Epithelial cell of umbilical artery (primary cell): ENCODE results near the gene ST13. TPM values are rescaled to one million over a fixed set of nuclear protein-coding genes. Genes with fewer than 3 reads are reported as not detected.

Experiments
- total RNA-seq: library from RNA; depleted of rRNA; stranded (reverse); fragments of >200 nt; gene quantifications from 2 replicates; pipeline ENCODE4 v1.2.3, GENCODE V29; 2014

Gene ST13
- total RNA-seq, result 173 and 236 TPM in 2 replicates

GRCh38 chr22:40856513-40857308 is at the start of gene ST13, which contains the start of gene XPNPEP3:
ST13 (minus strand) TSS chr22:40856639; CDS start chr22:40856540, 99 bp downstream.
XPNPEP3 (plus strand) TSS chr22:40857148; CDS start chr22:40857182, 34 bp downstream.

GRCh38 chr22:40862013-40862412 is 5.6 kb upstream of the ST13 start, which contains the start of gene DNAJB7:
DNAJB7 (minus strand) TSS chr22:40862113; CDS start chr22:40861994, 119 bp downstream.

GRCh38 chr22:40818747-40819598 is 37.5 kb downstream of the ST13 start, which contains the start of gene SLC25A17:
SLC25A17 (minus strand) TSS chr22:40819346; CDS start chr22:40819248, 98 bp downstream.

Other genes with a start within 250 kb of the ST13 start
- 14.6 and 38.8 TPM in 2 replicates for gene MRTFA, start 219.9 kb downstream of the ST13 start, total RNA-seq
- gene MCHR1, start 177.2 kb downstream of the ST13 start, total RNA-seq, result not detected in 2 replicates
- gene SLC25A17, start 37.3 kb downstream of the ST13 start, total RNA-seq, result 18.8 and 21.1 TPM in 2 replicates
- 6.2 and 6.5 TPM in 2 replicates for gene XPNPEP3, start 509 bp upstream of the ST13 start, total RNA-seq
- gene DNAJB7, start 5.5 kb upstream of the ST13 start, total RNA-seq, result not detected in 2 replicates
- gene RBX1, start 94.7 kb upstream of the ST13 start, total RNA-seq, result 85.1 and 121 TPM in 2 replicates
- 14.3 and 21.6 TPM in 2 replicates for gene EP300, start 236.0 kb upstream of the ST13 start, total RNA-seq